Activated CD8-positive, alpha-beta memory T cell treated with anti-CD3 and anti-CD28 coated beads for 1 hour (primary cell): ENCODE data around the gene TMEM255B.

Experiments used
- DNase-seq, 2 donors: peaks; one replicate each; pipeline ENCODE4 v3.0.0-alpha.2; 2020; ENCODE audit warnings: low read depth in 1 of 2; ENCODE audit errors: extremely low read depth in 1 of 2

Gene TMEM255B

GRCh38 chr13:113845723-113846635, 87.0 kb downstream of the TMEM255B start:
- no peak for DNase-seq

DNA sequence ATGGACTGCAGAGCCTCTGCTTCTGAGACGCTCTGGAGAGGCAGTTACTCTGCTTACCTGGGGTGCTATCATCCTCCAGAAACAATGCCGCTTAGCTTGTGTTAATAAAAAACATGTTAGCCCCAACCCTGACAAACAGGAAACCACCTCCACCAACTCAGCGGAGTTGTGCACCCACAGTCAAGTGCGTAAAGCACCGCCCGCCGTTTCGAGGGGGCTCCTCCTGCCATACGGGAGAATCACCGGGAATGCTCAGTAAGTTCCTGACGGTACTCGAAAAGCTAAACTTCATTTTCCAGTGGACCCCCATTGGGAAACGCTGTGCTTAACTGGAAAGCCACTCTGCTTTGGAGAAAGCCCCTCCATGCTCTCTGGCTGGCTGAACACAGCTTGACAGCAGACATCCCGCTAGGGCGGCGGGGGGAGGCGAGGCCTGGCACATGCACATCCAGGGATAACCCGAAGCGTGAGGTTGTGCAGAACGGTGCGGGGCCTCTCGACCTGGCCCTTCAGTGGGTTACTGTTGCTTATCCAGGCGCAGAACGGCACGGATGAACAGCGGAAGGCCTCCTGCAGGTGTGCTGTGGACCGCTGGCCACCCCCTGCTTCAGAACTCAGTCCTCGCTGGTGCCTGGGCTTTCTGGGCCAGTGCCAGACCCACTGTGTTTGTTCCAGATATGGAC, 87.8 kb downstream of the TMEM255B start:
- DNase-seq, result no peak

GRCh38 chr13:113848020-113848419, 89.0 kb downstream of the TMEM255B start:
- DNase-seq, result no peak

DNA sequence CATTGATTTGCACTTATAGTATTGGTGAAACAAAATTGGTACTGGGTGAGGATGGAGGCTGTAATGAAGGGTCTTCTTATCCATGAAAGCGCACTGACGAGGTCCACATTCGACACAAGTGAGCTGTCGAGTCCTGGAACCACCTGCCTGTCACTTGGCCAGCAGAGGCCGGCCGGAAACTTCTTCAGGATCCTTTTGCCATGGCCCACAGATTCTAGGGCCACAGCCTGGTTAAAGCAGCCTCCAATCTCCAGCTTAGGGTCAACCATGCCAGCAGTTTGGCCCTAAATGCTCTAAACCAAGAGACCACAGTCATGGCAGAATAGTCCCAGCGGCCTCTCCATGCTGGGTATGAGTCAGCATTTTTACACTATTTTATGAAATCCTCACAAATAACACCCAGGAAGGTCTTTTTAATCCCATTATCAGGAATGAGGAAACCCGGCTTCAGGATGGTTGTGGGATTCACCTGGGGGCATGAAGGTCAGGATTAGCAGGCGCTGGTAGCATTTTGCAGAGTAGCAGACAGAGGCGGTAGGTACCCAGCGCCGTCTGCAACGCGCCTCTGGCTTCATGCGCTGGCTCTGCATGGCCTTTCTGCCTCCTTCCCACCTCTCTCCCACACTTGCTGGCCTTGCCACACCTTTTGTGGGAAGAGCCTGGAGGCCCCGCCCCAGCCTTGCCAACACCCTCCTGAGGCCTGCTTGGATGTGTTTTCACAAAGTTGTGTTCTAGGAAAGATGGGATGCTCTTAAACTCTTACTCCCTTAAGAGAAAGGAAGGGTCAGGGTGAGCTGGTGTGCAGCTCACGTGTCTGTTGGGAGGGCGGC, 89.6 kb downstream of the TMEM255B start:
- no peak for DNase-seq

DNA sequence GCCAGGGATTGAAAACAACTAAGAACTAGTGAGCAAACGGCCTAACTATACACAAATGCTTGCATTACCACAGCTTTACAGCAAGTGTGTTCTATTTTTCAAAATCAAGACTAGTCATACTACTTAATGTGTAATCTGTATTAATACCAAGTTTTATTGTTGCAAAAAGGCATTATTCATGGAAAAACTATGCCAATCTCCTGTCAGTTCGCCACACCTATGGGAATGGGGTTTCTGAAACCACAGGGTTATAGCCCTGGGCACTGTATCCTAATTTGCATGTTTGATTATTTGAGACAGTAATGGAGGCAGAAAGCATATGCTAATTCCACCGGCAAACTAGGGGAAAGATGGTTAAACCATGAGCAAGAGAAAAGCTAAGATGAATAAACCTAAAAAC, 90.5 kb downstream of the TMEM255B start:
- DNase-seq, result no peak

DNA sequence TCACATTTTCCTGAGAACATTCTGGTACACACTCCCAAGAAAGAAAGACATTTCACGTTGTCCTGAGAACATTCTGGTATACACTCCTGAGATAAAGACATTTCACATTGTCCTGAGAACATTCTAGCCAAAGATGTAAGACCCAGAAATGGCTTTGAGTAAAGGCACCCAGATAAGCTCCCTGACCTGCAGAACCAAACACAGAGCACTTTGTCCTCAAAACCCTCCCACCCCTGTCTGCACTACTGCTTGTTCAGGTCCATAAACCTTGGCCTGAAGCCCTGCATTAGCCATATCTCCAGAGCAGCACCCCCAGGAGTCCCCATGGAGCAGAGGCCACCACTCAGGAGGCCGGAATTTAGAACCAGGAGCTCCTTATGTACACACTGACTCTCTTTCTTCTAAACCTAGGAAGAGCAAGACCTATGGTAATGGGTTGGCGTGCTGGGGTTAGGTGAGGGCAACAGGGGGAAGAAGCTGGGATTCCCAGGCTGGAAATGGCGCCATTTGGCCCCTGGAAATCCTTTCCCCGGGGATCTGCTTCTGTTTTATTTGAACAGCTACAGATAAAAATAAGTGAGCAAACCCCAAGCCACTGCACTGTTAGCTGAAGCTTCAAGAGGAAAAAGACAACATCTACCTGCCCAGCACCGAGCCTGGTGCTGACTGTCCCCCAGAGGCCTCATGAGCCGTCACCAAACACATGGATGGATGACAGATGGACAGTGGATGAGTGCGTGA, 91.1 kb downstream of the TMEM255B start:
- DNase-seq, result no peak

- DNase-seq, result no peak
Observed at GRCh38 chr13:113850722-113851479, 91.9 kb downstream of the TMEM255B start.

DNA sequence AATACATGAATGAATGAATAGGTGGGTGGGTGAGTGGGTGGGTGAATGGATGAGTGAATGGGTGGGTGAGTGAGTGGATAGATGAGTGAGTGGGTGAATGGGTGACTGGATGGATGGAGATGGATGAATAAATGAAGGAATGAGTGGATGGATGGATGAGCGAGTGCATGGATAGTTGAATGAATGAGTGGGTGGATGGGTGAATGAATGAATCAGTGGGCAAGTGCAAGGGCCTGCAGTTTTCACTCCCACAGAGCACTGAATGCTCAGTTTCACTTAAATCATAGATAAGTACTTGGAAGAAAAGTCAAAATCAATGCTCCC, 92.4 kb downstream of the TMEM255B start:
- DNase-seq, result no peak

DNA sequence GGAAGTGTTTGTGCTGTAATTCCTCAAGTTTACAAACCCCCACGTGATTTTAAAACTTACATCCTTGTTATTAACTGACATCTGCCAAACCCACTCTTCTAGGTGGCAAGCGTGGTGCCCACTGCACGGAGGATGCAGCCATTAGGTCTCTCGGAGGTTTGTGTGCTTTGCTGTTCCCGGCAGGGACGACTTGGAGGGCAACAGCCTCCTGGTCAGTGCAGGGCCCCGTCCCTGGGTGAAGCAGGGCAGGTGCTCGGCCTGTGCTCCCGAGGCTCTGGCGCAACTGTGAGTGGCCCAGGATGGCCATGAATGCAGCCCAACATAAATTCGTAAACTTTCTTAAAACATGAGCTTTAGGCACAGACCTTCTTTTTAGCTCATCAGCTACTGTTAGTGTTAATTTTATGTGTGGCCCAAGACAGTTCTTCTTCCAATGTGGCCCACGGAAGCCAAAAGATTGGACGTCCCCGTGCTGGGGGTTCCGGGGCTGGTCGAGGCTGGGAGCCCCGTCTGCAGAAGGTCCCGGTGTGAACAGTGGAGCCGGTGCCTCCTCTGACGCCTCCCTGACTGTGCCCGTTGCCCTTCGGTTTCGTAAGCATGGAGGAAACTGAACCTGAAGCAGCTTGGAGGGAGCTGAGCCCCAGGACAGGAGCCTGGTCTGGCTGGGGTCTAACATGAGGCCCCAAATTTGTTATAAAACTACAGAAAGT, 93.0 kb downstream of the TMEM255B start:
- DNase-seq, result no peak

DNA sequence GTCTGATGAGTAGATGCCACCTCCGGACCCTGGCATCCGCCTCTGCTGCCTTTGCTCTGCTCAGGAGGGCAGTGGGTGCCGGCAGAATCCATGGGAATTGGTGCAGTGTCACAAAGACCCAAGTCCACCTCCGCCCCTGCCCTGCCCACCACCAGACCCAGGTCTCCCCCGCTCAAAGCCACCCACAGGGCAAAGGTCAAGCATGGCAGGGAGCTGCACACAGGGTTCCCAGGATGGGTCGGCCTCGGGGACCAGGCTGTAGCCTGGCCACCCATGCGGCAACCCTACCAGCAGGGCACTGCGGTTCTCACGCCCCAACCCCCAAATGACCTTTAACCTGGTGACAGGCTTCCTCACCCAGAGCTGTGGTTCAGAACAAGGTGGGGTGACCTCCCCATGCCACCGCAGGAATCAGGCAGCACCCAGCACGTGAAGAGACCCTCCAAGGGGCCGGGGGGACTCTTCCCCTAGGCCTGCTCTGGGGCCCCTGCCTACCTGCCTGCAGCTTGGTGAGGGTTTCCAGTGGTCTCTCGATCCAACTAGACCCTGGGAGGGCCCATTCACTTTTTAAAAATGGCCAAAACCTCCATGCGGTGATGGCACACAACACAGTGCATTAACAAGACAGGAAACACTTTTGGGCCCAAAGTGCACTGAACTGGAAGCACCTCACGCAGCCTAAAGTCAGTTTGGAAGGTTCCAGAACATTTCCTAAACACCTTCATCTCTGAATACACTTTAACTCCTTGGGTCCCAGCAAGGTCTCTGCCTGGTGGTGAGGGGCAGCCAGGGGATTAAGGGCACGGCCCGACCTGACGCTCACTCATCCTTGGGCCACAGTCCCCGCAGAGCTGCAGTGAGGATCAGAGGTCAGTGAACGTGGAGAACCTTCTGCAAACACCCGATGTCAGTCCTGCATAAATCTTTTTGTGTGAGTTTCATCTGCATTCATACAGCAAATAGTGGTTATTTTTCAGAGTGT, 93.8 kb downstream of the TMEM255B start:
- no peak for DNase-seq

GRCh38 chr13:113853518-113854237, 94.7 kb downstream of the TMEM255B start:
- no peak for DNase-seq

DNA sequence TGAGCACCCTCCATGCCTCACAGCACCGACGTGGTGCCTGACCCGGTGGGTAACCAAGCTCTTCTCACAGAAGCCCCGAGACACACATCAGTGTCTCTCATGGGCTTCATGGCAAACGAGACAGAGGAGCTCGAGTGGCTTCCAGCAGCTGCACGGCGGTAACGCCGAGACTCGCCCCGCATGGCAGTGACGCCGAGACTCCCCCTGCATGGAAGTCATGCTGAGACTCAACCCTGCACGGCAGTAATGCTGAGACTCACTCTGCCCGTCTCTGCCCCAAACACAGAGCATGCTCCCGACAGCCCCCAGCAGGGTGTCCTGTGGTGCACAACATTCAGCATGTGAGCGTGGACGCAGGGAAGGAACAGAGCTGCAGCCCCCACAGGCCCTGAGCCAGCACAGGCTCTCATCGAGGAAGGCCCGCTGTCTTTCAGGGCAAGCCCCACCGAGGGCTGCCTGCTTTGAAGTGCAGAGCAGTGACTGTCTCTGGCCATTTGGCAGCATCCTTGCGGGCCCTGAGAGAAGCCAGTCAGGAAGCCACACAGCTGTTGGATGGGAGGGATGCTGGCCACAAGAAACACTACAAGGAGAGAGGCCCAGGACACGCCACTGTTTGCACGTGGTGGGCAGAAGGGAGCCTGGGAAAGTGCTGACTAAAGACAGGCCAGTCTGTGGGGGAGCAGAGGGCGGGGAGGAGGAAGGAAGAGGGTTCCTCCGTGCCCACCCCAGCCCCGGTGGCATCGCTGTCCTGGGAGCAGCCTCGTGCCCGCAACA, 95.4 kb downstream of the TMEM255B start:
- DNase-seq, result no peak

- no peak for DNase-seq
Observed at GRCh38 chr13:113855012-113855921, 96.2 kb downstream of the TMEM255B start.

DNA sequence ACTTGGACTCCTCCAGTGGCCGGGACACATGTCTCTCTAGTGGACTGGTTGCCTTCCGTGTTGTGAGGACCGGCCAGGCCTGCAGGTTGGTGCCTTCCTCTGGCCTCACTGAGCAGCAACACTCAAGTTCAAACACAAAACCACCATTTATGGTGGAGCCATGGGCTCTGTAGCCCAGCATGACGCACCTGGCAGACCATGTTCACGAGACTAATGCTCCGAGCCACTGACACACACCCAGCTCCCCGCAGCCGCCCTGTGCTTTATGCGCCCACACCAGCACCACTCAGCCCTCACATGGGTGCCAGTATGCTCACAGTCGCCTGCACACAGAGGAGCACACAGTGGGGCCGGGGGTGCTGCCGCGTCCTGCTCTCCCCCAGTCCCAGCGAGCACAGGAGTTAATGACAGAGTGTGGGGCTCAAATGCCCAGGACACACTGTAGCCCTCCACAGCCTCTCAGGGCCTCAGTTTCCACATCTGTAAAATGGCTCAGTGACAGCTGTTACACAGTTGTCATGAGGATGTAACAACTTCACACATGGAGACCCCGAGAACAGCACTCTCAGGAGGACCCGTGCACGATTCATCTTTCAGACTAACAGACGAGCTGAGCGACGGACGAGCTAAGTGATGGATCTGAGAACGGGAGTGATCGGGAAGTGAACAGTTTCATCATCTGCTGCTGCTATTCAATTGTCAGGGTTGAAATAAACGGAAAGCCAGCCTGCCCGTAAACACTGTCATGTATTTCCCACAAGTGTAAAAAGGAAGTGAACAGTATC, 97.1 kb downstream of the TMEM255B start:
- DNase-seq, result no peak

- no peak for DNase-seq
Observed at GRCh38 chr13:113856716-113857065, 97.7 kb downstream of the TMEM255B start.
